Measurements from ENCODE around the gene FAT2.

GRCh38 chr5:151570512-151571269 is 20.4 kb downstream of the FAT2 start:
- no peak for TF ChIP-seq CTCF (IDR thresholded peaks at IDR 0.05; ENCODE audit: insufficient read depth, low read depth, low read length)
- TF ChIP-seq EZH2 (IDR thresholded peaks at IDR 0.05; ENCODE audit: insufficient read depth, low read length): no peak
